Panc1 (cell line): ENCODE measurements around the gene TBC1D13. TPM values are rescaled to one million over a fixed set of nuclear protein-coding genes. Genes with fewer than 3 reads are reported as not detected.

Experiments used
- ATAC-seq: fragments of 200-7000 bp; cut with Tn5 transposase; 2 replicates; pipeline ENCODE4 v1.9.1; 2020; ENCODE audit warnings: mild to moderate bottlenecking, moderate library complexity
- BruUV-seq: library from RNA; stranded (reverse); fragments of 400-500 nt; replicated peaks from 2 replicates; lab custom pipeline; 2021; lab: Mats Ljungman, UMichigan
- CTCF ChIA-PET: fragments of 300-600 bp; sonication (Branson Sonifier 250); formaldehyde crosslinking; loops from one replicate; lab custom pipeline; 2022; ENCODE audit warnings: antibody characterized with exemption; lab: Charles Lee
- POLR2A ChIA-PET: fragments of 300-600 bp; sonication (Branson Sonifier 250); formaldehyde crosslinking; loops from one replicate; lab custom pipeline; 2022; ENCODE audit warnings: antibody characterized with exemption; lab: Charles Lee
- DNase-seq: peaks from one replicate; pipeline ENCODE4 v3.0.0-alpha.2; 2010; ENCODE audit warnings: low read depth, low spot score
- H3K27ac ChIP-seq: 2 replicates; pipeline ENCODE4 v1.5.1; 2011; ENCODE audit warnings: mild to moderate bottlenecking, low read length, inconsistent platforms
- H3K27me3 ChIP-seq: fragments of 200-500 bp; sonication (Bioruptor generic); 2 replicates; pipeline ENCODE4 v1.6.0; 2014; ENCODE audit warnings: low read length, inconsistent platforms; ENCODE audit not compliant: control insufficient read depth, insufficient read depth
- H3K36me3 ChIP-seq: fragments of 200-500 bp; sonication (Bioruptor generic); 2 replicates; pipeline ENCODE4 v1.5.1; 2014; ENCODE audit warnings: inconsistent platforms, mild to moderate bottlenecking, low read length, moderate library complexity; ENCODE audit not compliant: control insufficient read depth, insufficient read depth
- H3K4me1 ChIP-seq: 2 replicates; pipeline ENCODE4 v1.5.1; 2011; ENCODE audit warnings: inconsistent platforms, mild to moderate bottlenecking, low read length, moderate library complexity; ENCODE audit not compliant: control insufficient read depth, insufficient read depth
- H3K4me3 ChIP-seq, 2 experiments: 2 replicates each; pipeline ENCODE4 v1.5.1; 2011 to 2012; ENCODE audit warnings: low read depth in 2 of 2, low read length in 2 of 2, mild to moderate bottlenecking in 2 of 2, inconsistent platforms in 1 of 2, moderate library complexity in 1 of 2
- H3K9me3 ChIP-seq: fragments of 200-500 bp; sonication (Bioruptor generic); 2 replicates; pipeline ENCODE4 v1.5.1; 2014; ENCODE audit warnings: low read depth, mild to moderate bottlenecking, inconsistent platforms, low read length, moderate library complexity; ENCODE audit not compliant: control insufficient read depth, insufficient read depth
- POLR2AphosphoS5 ChIP-seq: IDR thresholded peaks from 2 replicates; pipeline ENCODE4 v1.6.1; 2012; ENCODE audit warnings: mild to moderate bottlenecking, low read depth, low read length, moderate library complexity
- SIN3A ChIP-seq: IDR thresholded peaks from 2 replicates; pipeline ENCODE4 v1.6.1; 2012; ENCODE audit warnings: low read depth, mild to moderate bottlenecking, low read length, moderate library complexity, borderline replicate concordance; ENCODE audit not compliant: insufficient read depth
- TCF7L2 ChIP-seq: IDR thresholded peaks from 2 replicates; pipeline ENCODE4 v1.6.1; 2011; ENCODE audit warnings: mild to moderate bottlenecking, low read depth, low read length, inconsistent platforms
- in situ Hi-C: cut with HindIII; loops from 2 replicates; pipeline ENCODE4 v1.10.0; 2016; ENCODE audit warnings: low sequenced_read_pairs, low pct_unique_long_range_greater_than_20kb
- intact Hi-C: fragments of 100-400 bp; cut with micrococcal nuclease; formaldehyde crosslinking; loops from one replicate; pipeline ENCODE4 v1.10.0; 2022; ENCODE audit not compliant: unreplicated experiment
- total RNA-seq: library from RNA; stranded (reverse); gene quantifications from one replicate; pipeline ENCODE4 v1.2.1, GENCODE V29; 2021; ENCODE audit not compliant: unreplicated experiment
- TF ChIP-seq, protein P1 (sequence below), 2 experiments: IDR thresholded peaks; 2 replicates each; pipeline ENCODE4 v1.6.1; 2011 to 2012; ENCODE audit warnings: low read depth in 2 of 2, control low read depth in 1 of 2, low read length in 1 of 2, mild to moderate bottlenecking in 1 of 2, moderate library complexity in 1 of 2; ENCODE audit not compliant: insufficient read depth in 1 of 2
- TF ChIP-seq, protein P2 (sequence below): fragments of 450-650 bp; IDR thresholded peaks from 2 replicates; pipeline ENCODE4 v1.5.1; 2017; ENCODE audit warnings: mild to moderate bottlenecking

TBC1D13 gene
- total RNA-seq, 1 experiment from 2014 or later = 21.3 TPM

DNA sequence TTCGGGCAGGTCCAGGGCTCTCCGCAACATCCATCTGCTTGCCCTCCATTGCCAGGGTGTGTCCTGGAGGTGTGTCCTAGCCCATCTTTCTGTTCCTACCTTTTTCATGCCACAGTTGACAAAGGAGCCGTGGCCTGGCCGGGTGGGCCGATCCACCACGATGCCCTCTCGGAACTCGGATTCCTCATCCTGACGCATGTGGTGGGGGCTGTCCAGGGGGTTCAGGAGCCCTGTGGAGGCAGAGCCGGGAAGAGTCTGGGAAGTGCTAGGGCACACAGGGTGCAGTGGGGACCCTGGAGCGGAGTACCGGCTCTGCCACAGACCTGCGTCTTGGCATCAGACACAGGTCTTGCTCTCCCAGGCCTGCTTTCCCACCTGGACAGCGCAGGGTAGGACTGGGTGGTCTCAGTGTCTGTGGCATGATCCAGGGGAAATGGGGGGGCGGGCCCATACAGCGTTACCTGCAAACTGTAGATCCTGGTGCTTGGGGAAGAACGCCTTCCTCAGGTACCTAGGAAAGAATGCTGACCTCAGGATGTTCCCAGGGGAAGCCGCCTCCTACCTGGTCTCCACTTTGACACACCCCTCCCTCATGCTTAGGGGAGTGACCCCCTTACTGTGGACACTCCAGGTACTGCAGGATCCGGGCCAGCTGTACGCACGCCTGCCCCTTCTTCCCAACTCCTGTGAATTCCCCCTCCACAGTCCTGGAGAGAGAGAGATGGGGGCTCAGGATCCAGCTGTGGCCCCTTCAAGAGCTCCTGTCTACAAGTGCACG is 39.1 kb downstream of the TBC1D13 start:
- in situ Hi-C loops (no loop called here), intact Hi-C loops (no loop called here)
- H3K4me3 ChIP-seq = no peak overlapping the region
- no peaks in the 10 kb centered on the region for H3K27me3 ChIP-seq
- H3K27ac ChIP-seq = no peak overlapping the region
- peaks cover 4% of the 10 kb centered on the region; the same call in 1 of the 2 replicates for H3K4me1 ChIP-seq
- H3K36me3 ChIP-seq = no peaks in the 10 kb centered on the region; the same call in 1 of the 2 replicates
- H3K9me3 ChIP-seq = no peaks in the 10 kb centered on the region
- no TSS peak for BruUV-seq
- ChIA-PET POLR2A (no interaction called here), CTCF (interaction anchor here (0.5 kb wide), 1 partner anchor 53 kb away, joined by 3 read pairs; no protein-coding TSS in a partner anchor)
- no peak for TF ChIP-seq POLR2AphosphoS5
- ATAC-seq (no peak), DNase-seq (no peak)

DNA sequence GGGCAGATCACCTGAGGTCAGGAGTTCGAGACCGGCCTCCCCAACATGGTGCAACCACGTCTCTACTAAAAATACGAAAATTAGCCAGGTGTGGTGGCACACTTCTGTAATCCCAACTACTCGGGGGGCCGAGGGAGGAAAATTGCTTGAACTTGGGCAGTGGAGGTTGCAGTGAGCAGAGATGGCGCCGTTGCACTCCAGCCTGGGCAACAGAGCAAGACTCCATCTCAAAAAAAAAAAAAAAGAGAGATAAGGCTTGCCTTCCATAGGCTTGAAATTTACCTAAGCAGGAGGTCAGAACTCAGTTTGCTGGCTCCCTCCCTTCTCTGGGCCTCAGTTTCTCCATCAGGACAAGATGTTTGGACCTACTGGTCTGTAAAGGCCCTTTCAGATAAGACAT is 41.2 kb downstream of the TBC1D13 start:
- no peak overlapping the region for H3K27ac ChIP-seq
- TF ChIP-seq TCF7L2 (no peak), POLR2AphosphoS5 (no peak), SIN3A (no peak)
- TF ChIP-seq, protein P1, sequence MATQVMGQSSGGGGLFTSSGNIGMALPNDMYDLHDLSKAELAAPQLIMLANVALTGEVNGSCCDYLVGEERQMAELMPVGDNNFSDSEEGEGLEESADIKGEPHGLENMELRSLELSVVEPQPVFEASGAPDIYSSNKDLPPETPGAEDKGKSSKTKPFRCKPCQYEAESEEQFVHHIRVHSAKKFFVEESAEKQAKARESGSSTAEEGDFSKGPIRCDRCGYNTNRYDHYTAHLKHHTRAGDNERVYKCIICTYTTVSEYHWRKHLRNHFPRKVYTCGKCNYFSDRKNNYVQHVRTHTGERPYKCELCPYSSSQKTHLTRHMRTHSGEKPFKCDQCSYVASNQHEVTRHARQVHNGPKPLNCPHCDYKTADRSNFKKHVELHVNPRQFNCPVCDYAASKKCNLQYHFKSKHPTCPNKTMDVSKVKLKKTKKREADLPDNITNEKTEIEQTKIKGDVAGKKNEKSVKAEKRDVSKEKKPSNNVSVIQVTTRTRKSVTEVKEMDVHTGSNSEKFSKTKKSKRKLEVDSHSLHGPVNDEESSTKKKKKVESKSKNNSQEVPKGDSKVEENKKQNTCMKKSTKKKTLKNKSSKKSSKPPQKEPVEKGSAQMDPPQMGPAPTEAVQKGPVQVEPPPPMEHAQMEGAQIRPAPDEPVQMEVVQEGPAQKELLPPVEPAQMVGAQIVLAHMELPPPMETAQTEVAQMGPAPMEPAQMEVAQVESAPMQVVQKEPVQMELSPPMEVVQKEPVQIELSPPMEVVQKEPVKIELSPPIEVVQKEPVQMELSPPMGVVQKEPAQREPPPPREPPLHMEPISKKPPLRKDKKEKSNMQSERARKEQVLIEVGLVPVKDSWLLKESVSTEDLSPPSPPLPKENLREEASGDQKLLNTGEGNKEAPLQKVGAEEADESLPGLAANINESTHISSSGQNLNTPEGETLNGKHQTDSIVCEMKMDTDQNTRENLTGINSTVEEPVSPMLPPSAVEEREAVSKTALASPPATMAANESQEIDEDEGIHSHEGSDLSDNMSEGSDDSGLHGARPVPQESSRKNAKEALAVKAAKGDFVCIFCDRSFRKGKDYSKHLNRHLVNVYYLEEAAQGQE (IDR thresholded peaks at IDR 0.05; ENCODE audit: insufficient read depth in 1 of 2, low read depth in 2 of 2, low read length in 1 of 2) = no peak
- TF ChIP-seq, protein P2, sequence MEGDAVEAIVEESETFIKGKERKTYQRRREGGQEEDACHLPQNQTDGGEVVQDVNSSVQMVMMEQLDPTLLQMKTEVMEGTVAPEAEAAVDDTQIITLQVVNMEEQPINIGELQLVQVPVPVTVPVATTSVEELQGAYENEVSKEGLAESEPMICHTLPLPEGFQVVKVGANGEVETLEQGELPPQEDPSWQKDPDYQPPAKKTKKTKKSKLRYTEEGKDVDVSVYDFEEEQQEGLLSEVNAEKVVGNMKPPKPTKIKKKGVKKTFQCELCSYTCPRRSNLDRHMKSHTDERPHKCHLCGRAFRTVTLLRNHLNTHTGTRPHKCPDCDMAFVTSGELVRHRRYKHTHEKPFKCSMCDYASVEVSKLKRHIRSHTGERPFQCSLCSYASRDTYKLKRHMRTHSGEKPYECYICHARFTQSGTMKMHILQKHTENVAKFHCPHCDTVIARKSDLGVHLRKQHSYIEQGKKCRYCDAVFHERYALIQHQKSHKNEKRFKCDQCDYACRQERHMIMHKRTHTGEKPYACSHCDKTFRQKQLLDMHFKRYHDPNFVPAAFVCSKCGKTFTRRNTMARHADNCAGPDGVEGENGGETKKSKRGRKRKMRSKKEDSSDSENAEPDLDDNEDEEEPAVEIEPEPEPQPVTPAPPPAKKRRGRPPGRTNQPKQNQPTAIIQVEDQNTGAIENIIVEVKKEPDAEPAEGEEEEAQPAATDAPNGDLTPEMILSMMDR = no peak
- H3K27me3 ChIP-seq = no peaks in the 10 kb centered on the region
- POLR2A ChIA-PET = no interaction called here
- no peak for DNase-seq
- no TSS peak for BruUV-seq
- no peaks in the 10 kb centered on the region; the same call in 1 of the 2 replicates for H3K36me3 ChIP-seq
- no peaks in the 10 kb centered on the region for H3K9me3 ChIP-seq
- CTCF ChIA-PET = interaction anchor here (0.5 to 0.6 kb wide), 2 partner anchors 48 to 131 kb away, joined by 3 to 6 read pairs; no protein-coding TSS in a partner anchor
- intact Hi-C loops = no loop called here
- H3K4me3 ChIP-seq = no peak overlapping the region
- H3K4me1 ChIP-seq = peaks cover 4% of the 10 kb centered on the region; the same call in 1 of the 2 replicates
- in situ Hi-C loops = no loop called here
- no peak for ATAC-seq
